GM18526 (cell line): Measurements from ENCODE around the gene STX4.

Experiments used
- POLR2A ChIP-seq: IDR thresholded peaks from 3 replicates; pipeline ENCODE4 v1.6.1; 2011; ENCODE audit not compliant: insufficient read length; ENCODE audit errors: extremely low read depth

The STX4 gene

GRCh38 chr16:31036691-31037090 is 3.3 kb downstream of the STX4 start:
- no peak for TF ChIP-seq POLR2A

- TF ChIP-seq POLR2A, result no peak
These were observed 5.6 kb downstream of the STX4 start for GRCh38 chr16:31038993-31039392.

- no peak for TF ChIP-seq POLR2A
These were observed 9.5 kb downstream of the STX4 start for GRCh38 chr16:31042866-31043265.

- no peak for TF ChIP-seq POLR2A
These were observed 10.0 kb downstream of the STX4 start for GRCh38 chr16:31043352-31043751.

GRCh38 chr16:31043898-31044481 is 10.6 kb downstream of the STX4 start:
- TF ChIP-seq POLR2A, result no peak

- no peak for TF ChIP-seq POLR2A
These were observed 17.1 kb downstream of the STX4 start for GRCh38 chr16:31050280-31051030.

GRCh38 chr16:31052114-31052513 is 18.8 kb downstream of the STX4 start:
- TF ChIP-seq POLR2A, result no peak

GRCh38 chr16:31055613-31056012 is 22.3 kb downstream of the STX4 start:
- no peak for TF ChIP-seq POLR2A

GRCh38 chr16:31061126-31061812 is 27.9 kb downstream of the STX4 start:
- no peak for TF ChIP-seq POLR2A

- TF ChIP-seq POLR2A, result no peak
These were observed 28.6 kb downstream of the STX4 start for GRCh38 chr16:31061813-31062440.

GRCh38 chr16:31063495-31063842 is 30.1 kb downstream of the STX4 start:
- no peak for TF ChIP-seq POLR2A

- no peak for TF ChIP-seq POLR2A
These were observed 30.7 kb downstream of the STX4 start for GRCh38 chr16:31063843-31064611.

- TF ChIP-seq POLR2A, result no peak
These were observed 31.6 kb downstream of the STX4 start for GRCh38 chr16:31064882-31065461.

- TF ChIP-seq POLR2A, result no peak
These were observed 34.0 kb downstream of the STX4 start for GRCh38 chr16:31067342-31067741.

- TF ChIP-seq POLR2A, result no peak
These were observed 38.5 kb downstream of the STX4 start for GRCh38 chr16:31071861-31072260.
